HG03565 (cell line): ENCODE data around the gene TCF7L1.

Source experiments
- ATAC-seq: cut with Tn5 transposase; IDR thresholded peaks from one replicate; pipeline ENCODE4 v1.9.1; 2021; ENCODE audit warnings: mild to moderate bottlenecking, moderate library complexity; ENCODE audit not compliant: unreplicated experiment

TCF7L1 gene

GRCh38 chr2:85215448-85216401 is 82.5 kb downstream of the TCF7L1 start:
- ATAC-seq = no peak

GRCh38 chr2:85216927-85217326 is 83.7 kb downstream of the TCF7L1 start:
- no peak for ATAC-seq

- ATAC-seq = no peak
Measured at GRCh38 chr2:85221067-85221691, 88.0 kb downstream of the TCF7L1 start.

GRCh38 chr2:85222792-85223191 is 89.6 kb downstream of the TCF7L1 start:
- ATAC-seq = no peak

- no peak for ATAC-seq
Measured at GRCh38 chr2:85226783-85227182, 93.6 kb downstream of the TCF7L1 start.

GRCh38 chr2:85230679-85231467 is 97.7 kb downstream of the TCF7L1 start:
- ATAC-seq = no peak

- no peak for ATAC-seq
Measured at GRCh38 chr2:85231468-85231805, 98.2 kb downstream of the TCF7L1 start.

GRCh38 chr2:85231952-85232351 is 98.8 kb downstream of the TCF7L1 start:
- no peak for ATAC-seq

- no peak for ATAC-seq
Measured at GRCh38 chr2:85234868-85235267, 101.7 kb downstream of the TCF7L1 start.

GRCh38 chr2:85235281-85235680 is 102.1 kb downstream of the TCF7L1 start:
- ATAC-seq = no peak

GRCh38 chr2:85236084-85236483 is 102.9 kb downstream of the TCF7L1 start:
- ATAC-seq = no peak

GRCh38 chr2:85237849-85238565 is 104.8 kb downstream of the TCF7L1 start:
- no peak for ATAC-seq

GRCh38 chr2:85238607-85239006 is 105.4 kb downstream of the TCF7L1 start:
- no peak for ATAC-seq

- no peak for ATAC-seq
Measured at GRCh38 chr2:85239102-85239501, 105.9 kb downstream of the TCF7L1 start.

GRCh38 chr2:85240055-85240454 is 106.9 kb downstream of the TCF7L1 start:
- no peak for ATAC-seq

GRCh38 chr2:85242321-85242720 is 109.1 kb downstream of the TCF7L1 start:
- ATAC-seq = no peak

- no peak for ATAC-seq
Measured at GRCh38 chr2:85243101-85244072, 110.2 kb downstream of the TCF7L1 start.

GRCh38 chr2:85244828-85245227 is 111.6 kb downstream of the TCF7L1 start:
- ATAC-seq = no peak

- no peak for ATAC-seq
Measured at GRCh38 chr2:85245891-85246290, 112.7 kb downstream of the TCF7L1 start.

- no peak for ATAC-seq
Measured at GRCh38 chr2:85246348-85246747, 113.2 kb downstream of the TCF7L1 start.
